Raji (cell line): ENCODE results near the gene ZNF462.

Experiments used
- POLR2A ChIP-seq: IDR thresholded peaks from 2 replicates; pipeline ENCODE4 v1.6.1; 2011; ENCODE audit warnings: low read depth, low read length, control low read depth; ENCODE audit not compliant: insufficient read depth

ZNF462 gene

GRCh38 chr9:106859957-106860720 is 2.8 kb upstream of the ZNF462 start:
- TF ChIP-seq POLR2A, result no peak

GRCh38 chr9:106860721-106861639 is 2.0 kb upstream of the ZNF462 start:
- no peak for TF ChIP-seq POLR2A

GRCh38 chr9:106861640-106862109 is 1.3 kb upstream of the ZNF462 start:
- no peak for TF ChIP-seq POLR2A

- no peak for TF ChIP-seq POLR2A
These were observed 701 bp upstream of the ZNF462 start for GRCh38 chr9:106862110-106862820.

- no peak for TF ChIP-seq POLR2A
These were observed 1.6 kb downstream of the ZNF462 start for GRCh38 chr9:106864373-106865143.

- TF ChIP-seq POLR2A, result no peak
These were observed 3.3 kb downstream of the ZNF462 start for GRCh38 chr9:106866243-106866642.

- TF ChIP-seq POLR2A, result no peak
These were observed 4.3 kb downstream of the ZNF462 start for GRCh38 chr9:106867286-106867685.

- TF ChIP-seq POLR2A, result no peak
These were observed 5.1 kb downstream of the ZNF462 start for GRCh38 chr9:106868087-106868486.

GRCh38 chr9:106868565-106868964 is 5.6 kb downstream of the ZNF462 start:
- TF ChIP-seq POLR2A, result no peak

- TF ChIP-seq POLR2A, result no peak
These were observed 6.1 kb downstream of the ZNF462 start for GRCh38 chr9:106869028-106869427.

- no peak for TF ChIP-seq POLR2A
These were observed 6.5 kb downstream of the ZNF462 start for GRCh38 chr9:106869458-106869857.

GRCh38 chr9:106872641-106873040 is 9.7 kb downstream of the ZNF462 start:
- no peak for TF ChIP-seq POLR2A

- no peak for TF ChIP-seq POLR2A
These were observed 11.1 kb downstream of the ZNF462 start for GRCh38 chr9:106874031-106874430.

GRCh38 chr9:106874652-106875051 is 11.7 kb downstream of the ZNF462 start:
- TF ChIP-seq POLR2A, result no peak
